NCI-H2227 treated with DMSO at 0.1 percent for 48 hours (cell line): ENCODE results near the gene SLC25A36.
"Not testable (repeated sequence)": the region's sequence is repeated elsewhere in the genome, so short reads cannot be mapped to it uniquely, and the experiment has no call there.

ENCODE experiments used
- DNase-seq: peaks from one replicate; lab custom pipeline; 2025; lab: John Stamatoyannopoulos, UW

The SLC25A36 gene

DNA sequence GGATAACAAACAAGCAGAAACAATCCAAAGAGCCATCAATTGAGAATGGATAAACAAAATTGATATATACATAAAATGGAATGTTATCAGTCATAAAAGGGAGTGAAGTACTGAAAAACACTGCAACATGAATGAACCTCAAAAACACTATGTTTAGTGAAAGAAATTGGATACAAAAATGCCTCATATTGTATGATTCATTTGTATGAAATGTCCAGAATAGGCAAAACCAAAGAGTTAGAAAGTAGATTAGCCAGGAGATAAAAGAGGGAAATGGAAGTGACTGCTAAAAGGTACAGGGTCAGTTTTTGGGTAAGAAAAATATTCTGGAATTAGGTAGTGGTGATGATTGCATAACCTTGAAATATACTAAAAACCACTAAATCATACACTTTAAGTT is 9.8 kb upstream of the SLC25A36 start:
- DNase-seq: no peak

DNA sequence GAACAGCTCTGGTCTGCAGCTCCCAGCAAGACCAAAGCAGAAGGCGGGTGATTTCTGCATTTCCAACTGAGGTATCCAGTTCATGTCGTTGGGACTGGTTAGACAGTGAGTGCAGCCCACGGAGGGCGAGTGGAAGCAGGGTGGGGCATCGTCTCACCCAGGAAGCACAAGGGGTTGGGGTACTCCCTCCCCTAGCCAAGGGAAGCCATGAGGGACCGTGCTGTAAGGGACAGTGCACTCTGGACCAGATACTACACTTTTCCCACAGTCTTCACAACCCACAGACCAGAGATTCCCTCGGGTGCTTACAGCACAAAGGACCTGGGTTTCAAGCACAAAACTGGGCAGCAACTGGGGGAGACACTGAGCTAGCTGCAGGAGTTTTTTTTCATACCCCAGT is 8.5 kb upstream of the SLC25A36 start:
- DNase-seq: no peak

DNA sequence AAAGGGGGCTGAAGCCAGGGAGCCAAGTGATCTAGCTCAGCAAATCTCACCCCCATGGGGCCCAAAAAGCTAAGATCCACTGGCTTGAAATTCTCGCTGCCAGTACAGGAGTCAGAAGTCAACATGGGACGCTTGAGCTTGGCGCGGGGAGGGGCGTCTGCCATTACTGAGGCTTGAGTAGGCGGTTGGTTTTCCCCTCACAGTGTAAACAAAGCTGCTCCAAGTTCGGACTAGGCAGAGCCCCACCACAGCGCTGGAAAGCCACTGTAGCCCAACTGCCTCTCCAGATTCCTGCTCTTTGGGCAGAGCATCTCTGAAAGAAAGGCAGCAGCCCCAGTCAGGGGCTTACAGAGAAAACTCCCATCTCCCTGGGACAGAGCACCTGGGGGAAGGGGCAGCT is 8.1 kb upstream of the SLC25A36 start:
- DNase-seq: no peak

DNA sequence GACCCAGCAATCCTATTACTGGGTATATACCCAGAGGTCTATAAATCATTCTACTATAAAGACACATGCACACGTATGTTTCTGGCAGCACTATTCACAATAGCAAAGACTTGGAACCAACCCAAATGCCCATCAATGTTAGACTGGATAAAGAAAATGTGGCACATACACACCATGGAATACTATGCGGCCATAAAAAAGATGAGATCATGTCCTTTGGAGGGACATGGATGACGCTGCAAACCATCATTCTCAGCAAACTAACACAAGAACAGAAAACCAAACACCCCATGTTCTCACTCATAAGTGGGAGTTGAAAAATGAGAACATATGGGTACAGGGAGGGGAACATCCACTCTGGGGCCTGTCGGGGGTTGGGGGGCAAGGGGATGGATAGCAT is 2.3 kb upstream of the SLC25A36 start:
- DNase-seq: not testable (repeated sequence)

DNA sequence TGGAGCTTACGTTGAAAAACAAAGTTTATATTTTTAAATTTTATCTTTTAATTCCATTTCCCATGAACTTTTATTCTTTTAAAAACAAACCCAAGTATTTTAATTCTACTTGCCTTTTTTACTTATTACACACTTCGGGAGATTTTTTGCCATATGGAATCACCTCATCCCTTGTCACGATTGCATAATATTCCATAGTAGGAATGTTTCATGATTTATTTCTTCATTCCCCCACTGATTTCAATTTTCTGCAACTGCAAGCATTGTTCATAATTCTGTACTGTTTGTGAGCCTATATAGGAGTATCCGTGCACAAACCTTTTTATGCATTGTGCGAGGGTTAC is 574 bp upstream of the SLC25A36 start:
- no peak for DNase-seq

DNA sequence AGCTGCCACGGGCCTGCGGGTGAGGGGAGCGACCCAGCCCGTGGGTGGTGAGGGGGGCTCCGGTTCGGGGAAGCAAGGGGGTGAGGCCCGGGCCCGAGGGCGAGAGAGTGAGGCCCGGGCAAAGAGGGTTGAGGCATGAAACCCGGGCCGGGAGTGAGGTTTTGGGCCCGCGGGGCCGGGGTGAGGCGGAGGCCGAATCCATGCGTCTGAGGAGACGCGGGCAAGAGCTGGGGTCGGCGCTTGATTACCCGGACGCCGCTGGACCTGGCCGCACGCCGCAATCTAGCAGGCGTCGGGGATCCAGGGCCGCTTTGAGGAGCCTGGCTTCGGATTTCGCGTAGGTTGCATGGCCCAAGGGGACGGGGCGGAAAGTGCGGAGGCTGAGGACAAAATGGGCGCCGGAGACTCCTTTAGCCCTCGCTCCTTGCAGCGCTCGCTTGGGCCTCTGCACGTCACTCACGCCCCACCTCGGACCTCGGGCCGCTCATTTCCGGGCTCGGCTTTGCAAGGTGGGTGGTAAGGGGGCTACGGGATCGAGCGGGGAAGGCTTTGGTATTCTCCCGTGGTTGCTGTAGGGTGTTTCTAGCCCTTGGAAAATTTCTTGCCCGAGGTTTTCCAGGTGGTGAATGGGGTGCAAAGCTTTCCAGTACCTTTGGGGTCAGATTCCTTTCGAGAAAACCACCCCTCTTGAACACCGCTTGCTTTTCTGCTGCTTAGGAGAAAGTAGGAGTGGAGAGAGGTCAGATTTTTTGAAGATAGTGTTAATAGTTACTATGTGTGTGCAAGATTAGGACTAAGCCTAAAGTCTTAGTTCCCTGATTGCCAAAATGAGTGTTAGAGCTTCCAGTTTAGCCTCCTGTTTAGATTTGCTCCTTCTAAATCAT is 827 bp downstream of the SLC25A36 start:
- DNase-seq: no peak

DNA sequence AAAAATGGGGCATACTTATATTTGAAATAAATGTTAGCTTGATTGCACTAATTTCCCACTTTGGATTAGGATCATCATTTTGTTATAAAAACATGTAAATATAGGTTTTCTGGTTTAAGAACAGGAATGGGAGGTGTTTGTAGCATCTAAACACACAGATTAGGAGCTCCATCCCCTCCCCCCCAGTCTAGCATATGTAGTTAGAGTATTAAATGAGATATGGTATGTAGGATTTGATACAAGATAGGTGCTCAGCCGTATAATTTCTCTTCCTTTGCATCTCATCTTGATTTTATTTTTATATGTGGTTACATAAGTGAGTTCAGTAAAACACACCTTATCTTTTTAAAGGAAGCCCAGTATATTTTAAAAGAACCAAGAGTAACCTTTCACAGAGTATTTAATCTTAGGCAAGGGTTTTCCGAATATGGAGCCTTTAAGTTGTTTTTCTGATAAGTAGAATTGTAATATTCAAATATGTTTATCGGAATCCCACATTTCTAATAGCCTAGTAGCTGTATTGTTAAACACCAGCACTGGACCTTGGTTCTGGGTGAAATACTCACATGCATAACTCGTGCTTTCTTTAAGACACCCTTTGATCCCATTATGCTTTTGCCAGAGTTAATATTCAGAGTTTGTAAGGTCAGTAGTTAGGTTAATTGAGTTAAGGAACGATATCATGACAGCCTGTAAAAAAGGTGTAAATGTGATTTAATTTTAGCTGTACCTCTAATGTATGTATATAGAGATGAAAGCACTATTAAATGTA is 2.3 kb downstream of the SLC25A36 start:
- DNase-seq: no peak

DNA sequence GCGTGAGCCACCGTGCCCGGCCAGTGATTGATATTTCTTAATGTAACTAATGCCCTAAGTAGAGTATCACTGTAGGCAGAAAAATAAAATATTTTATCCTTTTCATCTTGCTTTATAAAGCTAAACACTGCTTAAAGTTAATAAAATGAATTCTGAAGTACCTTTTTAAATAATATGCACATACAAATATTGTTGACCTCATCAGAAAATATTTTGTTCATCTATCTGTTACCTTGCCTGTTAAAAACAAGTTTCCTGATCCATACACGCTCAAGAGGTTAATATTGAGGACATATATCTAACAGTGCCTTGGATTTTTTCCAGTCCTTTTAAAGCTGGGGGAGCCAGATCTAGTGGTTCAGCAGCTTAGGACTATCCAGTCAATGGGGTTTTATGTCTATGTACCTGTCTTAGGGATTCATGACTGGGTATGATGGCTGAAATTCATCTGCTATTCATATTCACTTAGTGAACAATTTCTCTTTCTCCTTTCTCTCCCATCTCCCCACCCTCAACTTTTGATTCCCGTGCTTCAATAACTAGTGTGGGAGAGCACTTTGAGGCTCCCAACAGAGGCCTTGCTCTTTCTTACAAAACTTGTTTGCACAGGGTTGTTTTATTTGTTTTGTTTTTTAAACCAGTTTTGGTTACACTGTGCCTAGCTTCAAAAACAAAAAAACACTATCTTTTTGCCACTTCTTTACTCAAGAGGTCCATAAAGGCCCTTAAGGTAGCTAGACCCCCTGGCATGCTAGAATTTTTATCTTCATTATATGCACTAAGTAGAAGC is 7.0 kb downstream of the SLC25A36 start:
- DNase-seq: no peak

DNA sequence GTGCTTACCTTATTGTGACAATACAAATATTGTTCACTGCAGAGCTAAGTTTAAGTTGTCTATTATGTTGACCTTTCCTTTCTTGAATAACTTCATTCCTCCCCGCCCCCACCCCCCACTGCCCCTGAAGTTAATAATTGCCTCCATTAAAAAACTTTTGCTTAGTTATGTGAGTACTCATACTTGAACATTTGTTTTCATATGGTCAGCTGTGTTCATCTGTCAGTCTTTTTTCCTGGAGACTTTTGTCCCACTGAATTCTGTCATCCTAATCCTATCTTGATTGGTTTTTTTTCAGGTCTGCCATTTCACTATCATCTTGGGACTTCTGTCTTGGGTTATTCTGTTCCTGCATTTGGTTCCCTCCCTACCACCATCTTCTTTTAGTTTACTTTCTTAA is 8.5 kb downstream of the SLC25A36 start:
- DNase-seq: no peak

DNA sequence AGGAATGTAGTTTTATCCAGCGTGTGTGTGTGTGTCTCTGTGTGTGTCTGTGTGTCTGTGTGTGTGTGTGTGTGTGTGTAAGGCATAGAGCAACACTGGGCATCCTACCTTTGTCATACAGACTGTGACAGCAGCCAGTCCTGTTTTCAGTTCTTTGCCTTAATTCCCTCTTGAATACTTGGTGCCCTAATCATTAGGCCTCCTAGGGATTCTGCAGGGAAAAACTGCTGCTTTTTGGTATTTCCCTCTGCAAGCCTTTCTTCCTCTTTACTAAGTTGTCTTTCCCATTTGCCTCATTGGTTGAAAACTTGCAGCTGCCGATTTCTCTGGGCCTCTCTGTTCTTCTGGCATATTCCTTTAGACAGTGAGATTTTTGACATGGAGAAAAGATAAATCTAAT is 9.2 kb downstream of the SLC25A36 start:
- no peak for DNase-seq

DNA sequence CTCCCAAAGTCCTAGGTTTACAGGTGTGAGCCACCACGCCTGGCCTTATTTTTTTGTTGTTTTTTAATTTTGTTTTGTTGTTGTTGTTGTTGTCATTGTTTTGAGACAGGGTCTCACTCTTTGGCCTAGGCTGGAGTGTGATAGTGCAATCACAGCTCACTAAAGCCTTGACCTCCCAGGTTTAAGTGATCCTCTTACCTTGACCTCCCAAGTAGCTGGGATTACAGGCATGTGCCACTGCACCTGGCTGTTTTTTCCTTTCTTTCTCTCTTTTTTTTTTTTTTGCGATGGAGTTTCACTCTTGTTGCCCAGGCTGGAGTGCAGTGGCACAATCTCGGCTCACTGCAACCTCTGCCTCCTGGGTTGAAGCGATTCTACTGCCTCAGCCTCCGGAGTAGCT is 10.1 kb downstream of the SLC25A36 start:
- not testable (repeated sequence) for DNase-seq

DNA sequence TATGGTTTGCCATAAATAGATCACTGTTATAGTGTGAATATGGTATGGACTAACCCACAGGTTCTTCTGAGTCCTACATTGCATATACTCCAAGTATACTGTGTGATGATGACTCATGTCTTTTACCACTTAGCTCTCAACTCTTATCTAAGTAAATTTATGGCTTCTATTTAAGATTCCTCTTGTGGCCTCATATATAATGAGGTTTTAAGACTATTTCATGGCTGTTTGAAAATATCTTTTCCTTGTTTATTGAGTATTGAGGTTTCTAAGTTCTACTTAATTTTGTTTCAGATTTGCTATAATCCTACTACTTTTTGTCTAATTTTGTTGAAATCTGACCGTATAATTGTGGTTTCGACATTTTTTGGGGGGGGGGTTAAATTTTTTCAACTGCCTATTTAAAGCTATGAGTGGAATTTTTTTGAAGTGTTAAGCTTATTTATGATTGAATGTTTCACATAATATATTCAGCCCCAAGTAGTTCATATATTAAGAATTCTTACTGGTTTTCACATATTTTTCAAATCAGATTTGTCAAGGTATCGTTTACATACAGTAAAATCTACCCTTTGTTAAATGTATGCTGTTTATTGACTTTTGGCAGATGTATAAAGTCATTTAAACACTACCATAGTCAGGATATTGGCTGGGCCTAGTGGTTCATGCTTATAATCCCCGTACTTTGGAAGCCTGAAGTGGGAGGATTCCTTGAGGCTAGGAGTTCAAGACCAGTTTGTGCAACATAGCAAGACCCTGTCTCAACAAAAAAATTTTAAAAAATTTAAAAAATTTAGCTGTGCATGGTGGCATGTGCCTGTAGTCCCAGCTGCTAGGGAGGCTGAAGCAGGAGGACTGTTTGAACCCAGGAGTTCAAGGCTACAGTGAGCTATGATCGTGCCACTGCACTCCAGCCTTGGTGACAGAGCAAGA is 11.7 kb downstream of the SLC25A36 start:
- no peak for DNase-seq

DNA sequence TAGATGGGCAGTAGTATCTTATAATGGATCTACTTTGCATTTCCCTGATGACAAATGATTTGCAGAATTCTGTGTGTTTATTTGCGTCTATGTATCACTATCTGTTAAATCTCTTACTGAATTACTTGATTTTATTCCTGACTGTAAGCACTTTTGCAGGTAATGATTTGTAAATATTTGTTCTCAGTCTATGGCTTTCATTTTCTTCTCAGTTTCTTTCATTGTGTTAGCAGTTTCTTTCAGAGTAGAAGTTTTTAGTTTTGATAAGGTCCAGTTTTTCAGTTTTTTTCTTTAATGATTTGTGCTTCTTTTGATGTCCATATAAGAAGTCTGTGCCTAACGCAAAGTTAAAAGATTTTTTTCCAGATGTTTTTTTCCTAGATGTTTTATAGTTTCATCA is 12.9 kb downstream of the SLC25A36 start:
- no peak for DNase-seq

DNA sequence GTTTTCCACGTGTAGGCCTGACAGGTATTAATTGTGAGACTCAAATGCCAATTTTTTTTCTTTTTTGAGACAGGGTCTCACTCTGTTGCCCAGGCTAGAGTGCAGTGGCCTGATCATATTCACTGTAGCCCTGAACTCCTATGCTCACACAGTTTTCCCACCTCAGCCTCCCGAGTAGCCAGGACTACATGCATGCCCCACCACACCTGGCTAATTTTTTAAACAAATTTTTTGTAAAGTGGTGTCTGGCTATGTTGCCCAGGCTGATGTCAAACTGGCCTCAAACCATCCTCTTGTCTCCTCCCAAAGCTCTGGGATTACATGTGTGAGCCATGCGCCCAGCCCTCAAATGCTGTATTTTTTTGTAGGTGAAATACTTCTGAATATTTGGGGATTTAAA is 14.0 kb downstream of the SLC25A36 start:
- DNase-seq: no peak

DNA sequence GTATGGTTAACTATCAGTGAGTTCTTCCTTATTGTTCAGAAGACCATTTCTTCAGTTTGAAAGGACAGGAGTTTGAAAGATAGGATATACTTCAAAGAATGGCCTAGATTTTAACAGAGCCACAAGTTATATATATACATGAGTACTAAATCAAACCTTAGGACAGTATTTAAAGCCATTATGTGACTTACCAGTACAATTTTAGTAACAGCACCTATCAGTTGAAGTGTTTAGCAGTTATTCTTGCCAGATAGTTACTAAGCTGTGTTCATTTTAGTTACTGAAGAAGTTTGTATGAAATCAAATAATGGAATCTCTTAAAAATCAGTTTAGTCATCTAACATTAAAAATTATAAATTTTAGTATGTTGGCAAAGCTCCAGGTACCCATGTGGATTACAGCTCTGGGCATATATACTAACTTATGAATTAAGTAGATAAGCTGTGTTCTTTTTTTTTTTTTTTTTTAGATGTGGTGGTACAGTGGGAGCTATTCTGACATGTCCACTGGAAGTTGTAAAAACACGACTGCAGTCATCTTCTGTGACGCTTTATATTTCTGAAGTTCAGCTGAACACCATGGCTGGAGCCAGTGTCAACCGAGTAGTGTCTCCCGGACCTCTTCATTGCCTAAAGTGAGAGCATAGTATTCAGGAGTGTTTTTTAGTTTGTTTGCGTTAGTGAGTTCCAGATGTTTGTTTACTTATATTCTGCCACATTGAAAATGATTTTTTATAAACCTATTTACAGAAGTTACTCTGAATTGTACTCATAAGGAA is 14.6 kb downstream of the SLC25A36 start:
- DNase-seq: no peak

DNA sequence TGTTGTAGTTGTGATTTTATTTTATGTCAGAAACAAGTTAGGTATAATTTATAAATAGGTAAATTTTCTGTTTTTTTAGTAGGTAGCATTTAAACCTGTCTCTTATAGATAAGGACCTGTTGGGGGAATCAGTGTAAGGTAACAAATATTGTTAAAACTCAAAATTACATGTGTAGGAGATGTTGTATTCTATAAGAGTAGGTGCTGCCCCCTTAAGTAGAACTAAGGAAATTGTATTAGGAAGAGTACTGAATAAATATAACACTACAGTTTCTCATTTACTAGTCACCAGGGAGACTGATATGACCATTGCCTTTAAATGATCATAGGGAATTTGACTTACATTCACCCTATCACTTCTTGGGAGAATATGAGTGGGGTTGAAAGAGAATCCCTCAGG is 31.2 kb downstream of the SLC25A36 start:
- no peak for DNase-seq

DNA sequence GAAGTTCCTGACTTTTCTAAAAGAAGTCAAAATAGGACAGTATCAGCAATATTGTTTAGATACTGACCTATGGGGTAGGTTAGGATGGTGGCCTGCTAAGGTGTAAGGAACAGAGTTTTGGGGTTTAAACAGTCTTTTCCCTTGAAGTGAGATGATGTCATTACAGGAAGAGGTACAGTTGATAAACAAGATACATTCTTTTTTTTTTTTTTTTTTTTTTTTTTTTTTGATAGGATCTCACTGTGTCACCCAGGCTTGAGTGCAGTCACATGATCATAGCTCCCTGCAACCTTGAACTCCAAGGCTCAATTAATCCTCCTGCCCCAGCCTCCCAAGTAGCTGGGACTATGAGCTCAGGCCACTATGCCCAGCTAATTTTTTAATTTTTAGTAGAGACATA is 33.3 kb downstream of the SLC25A36 start:
- no peak for DNase-seq

DNA sequence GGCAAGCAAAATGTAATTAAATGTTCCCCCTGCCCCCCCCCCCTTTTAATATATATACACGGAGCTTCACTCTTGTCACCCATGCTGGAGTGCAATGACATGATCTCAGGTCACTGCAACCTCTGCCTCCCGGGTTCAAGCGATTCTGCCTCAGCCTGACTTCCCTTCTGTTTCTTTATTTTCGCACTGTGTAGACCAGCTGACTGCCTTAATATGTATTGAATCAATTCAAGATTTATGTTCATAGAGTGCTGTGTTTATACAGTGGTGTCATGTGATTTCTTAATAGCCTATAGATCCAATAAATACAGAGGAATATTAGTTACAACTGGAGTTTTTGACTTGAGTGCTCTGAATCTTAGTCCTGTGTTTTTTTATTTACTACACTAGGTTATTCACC is 39.0 kb downstream of the SLC25A36 start:
- no peak for DNase-seq

DNA sequence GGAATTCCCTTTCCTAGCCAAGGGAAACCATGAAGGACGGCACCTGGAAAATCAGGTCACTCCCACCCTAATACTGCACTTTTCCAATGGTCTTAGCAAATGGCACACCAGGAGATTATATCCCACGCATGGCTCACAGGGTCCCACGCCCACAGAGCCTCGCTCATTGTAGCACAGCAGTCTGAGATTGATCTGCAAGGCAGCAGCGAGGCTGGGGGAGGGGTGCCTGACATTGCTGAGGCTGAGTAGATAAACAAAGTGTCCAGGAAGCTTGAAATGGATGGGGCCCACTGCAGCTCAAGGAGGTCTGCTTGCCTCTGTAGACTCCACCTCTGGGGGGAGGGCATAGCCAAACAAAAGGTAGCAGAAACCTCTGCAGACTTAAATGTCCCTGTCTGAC is 46.2 kb downstream of the SLC25A36 start:
- DNase-seq: not testable (repeated sequence)

DNA sequence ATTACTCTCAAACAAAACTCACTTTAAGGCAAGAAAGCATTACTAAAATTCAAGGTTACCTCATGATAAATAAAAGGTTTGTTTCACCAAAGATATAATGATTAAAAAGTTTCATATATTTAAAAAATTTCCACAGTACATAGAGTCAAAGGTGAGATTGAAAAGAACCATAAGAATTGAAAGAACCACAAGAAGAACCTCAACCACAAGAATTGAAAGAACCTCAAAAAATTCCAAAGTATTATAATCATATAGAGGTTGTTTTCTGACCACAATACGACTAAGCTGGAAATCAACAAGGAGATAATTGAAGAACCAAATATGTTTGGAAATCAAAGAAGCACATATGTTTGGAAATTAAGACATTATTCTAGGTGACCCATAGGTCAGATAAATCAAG is 52.7 kb downstream of the SLC25A36 start:
- DNase-seq: no peak

DNA sequence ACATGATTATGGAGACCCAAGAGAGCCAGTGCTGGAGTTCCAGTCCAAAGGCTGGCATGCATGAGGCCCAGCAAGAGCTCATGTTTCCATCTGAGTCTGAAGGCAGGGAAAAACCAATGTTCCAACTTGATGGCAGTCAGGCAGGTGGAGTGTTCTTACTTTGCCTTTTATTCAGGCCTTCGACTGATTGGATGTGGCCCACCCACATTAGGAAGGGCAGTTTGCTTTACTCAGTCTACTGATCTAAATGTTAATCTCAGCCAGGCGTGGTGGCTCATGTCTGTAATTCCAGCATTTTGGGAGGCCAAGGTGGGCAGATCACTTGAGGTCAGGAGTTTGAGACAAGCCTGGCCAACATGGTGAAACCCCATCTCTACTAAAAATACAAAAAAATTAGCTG is 53.2 kb downstream of the SLC25A36 start:
- DNase-seq: not testable (repeated sequence)
